Fibroblast of lung (primary cell): ENCODE data around the gene SMC3. TPM values are rescaled to one million over a fixed set of nuclear protein-coding genes. Genes with fewer than 3 reads are reported as not detected.

Experiments used
- DNase-seq, 2 donors: peaks; one replicate each; pipeline versions ENCODE4 v3.0.0 to v3.0.0-alpha.2; 2010; ENCODE audit warnings: low read depth in 2 of 2
- H2AFZ ChIP-seq: 2 replicates; pipeline ENCODE4 v1.5.1; 2012; ENCODE audit warnings: low read length, control low read depth, inconsistent platforms
- H3K27ac ChIP-seq: 2 replicates; pipeline ENCODE4 v1.5.1; 2011; ENCODE audit warnings: low read length, control low read depth; ENCODE audit not compliant: insufficient read depth
- H3K27me3 ChIP-seq: 2 replicates; pipeline ENCODE4 v1.5.1; 2011; ENCODE audit warnings: mild to moderate bottlenecking, low read length; ENCODE audit not compliant: control insufficient read depth, insufficient read depth
- H3K36me3 ChIP-seq: 2 replicates; pipeline ENCODE4 v1.5.1; 2011; ENCODE audit warnings: low read length; ENCODE audit not compliant: control insufficient read depth, insufficient read depth
- H3K4me1 ChIP-seq: 2 replicates; pipeline ENCODE4 v1.5.1; 2011; ENCODE audit warnings: low read length; ENCODE audit not compliant: control insufficient read depth, insufficient read depth; ENCODE audit errors: extremely low read depth
- H3K4me2 ChIP-seq: 2 replicates; pipeline ENCODE4 v1.5.1; 2011; ENCODE audit warnings: low read length, control low read depth; ENCODE audit not compliant: insufficient read depth; ENCODE audit errors: extremely low read depth
- H3K4me3 ChIP-seq, 4 experiments: fragments of 200-600 bp in 1 of 4; sonication (generic) in 1 of 4; replicated peaks in 1 of 4; 2 replicates each; pipeline ENCODE4 v1.5.1; 2011 to 2016; ENCODE audit warnings: low read length in 4 of 4, low read depth in 3 of 4, mild to moderate bottlenecking in 3 of 4, control low read depth in 2 of 4, inconsistent platforms in 1 of 4, mixed read lengths in 1 of 4; ENCODE audit not compliant: insufficient read depth in 1 of 4; ENCODE audit errors: control extremely low read depth in 1 of 4
- H3K79me2 ChIP-seq: 2 replicates; pipeline ENCODE4 v1.5.1; 2012; ENCODE audit warnings: mild to moderate bottlenecking, low read length, inconsistent platforms; ENCODE audit not compliant: control insufficient read depth, insufficient read depth
- H3K9ac ChIP-seq: 2 replicates; pipeline ENCODE4 v1.5.1; 2011; ENCODE audit warnings: mild to moderate bottlenecking, low read length, control low read depth; ENCODE audit not compliant: insufficient read depth
- H3K9me3 ChIP-seq: 2 replicates; pipeline ENCODE4 v1.5.1; 2012; ENCODE audit warnings: low read depth, low read length; ENCODE audit not compliant: control insufficient read depth, insufficient read depth
- H4K20me1 ChIP-seq: 2 replicates; pipeline ENCODE4 v1.5.1; 2011; ENCODE audit warnings: low read length; ENCODE audit not compliant: control insufficient read depth, insufficient read depth; ENCODE audit errors: extremely low read depth
- EZH2 ChIP-seq: IDR thresholded peaks from 2 replicates; pipeline ENCODE4 v1.5.1; 2012; ENCODE audit warnings: low read length, control low read depth, mild to moderate bottlenecking; ENCODE audit errors: missing control alignments
- polyA plus RNA-seq, 2 donors: library from polyadenylated mRNA; depleted of rRNA in 1 of 2; stranded (reverse) in 1 of 2; unstranded in 1 of 2; fragments of >200 nt; gene quantifications; 2 replicates each; pipeline ENCODE4 v1.2.1, GENCODE V29; 2011 to 2012; ENCODE audit warnings: missing spikeins in 1 of 2
- total RNA-seq: library from RNA; depleted of rRNA; stranded (reverse); fragments of >200 nt; gene quantifications from 2 replicates; pipeline ENCODE4 v1.2.1, GENCODE V29; 2014
- TF ChIP-seq, protein P1 (sequence below), 2 donors: IDR thresholded peaks in 1 of 2; conservative IDR thresholded peaks in 1 of 2; 1 replicate in 1 of 2; 2 replicates in 1 of 2; pipeline ENCODE4 v1.5.1; 2011 to 2012; ENCODE audit warnings: low read length in 2 of 2, control low read depth in 1 of 2, inconsistent platforms in 1 of 2, low read depth in 1 of 2, mild to moderate bottlenecking in 1 of 2

The SMC3 gene
- total and polyA plus RNA-seq, 2 donors (not counting 1 experiment from before 2014, with no cell fraction given) = 25.9 to 31.9 TPM

DNA sequence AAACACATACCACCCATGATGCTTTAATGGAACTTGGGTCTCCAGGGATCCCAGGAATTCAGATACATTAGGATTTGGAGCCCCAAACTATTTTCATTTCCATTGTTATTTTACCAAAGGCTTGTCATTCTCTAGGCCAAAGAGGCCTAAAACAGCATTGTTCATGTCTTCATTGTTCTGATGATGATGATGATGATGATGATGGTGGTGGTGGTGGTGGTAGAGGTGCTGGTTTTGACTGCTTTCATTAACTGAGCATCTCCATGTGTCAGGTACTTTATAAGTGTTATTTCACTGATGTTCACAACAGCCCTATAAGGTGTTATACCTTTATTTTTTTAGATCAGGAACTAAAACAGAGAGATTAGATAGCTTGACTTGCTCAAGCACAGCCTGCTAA lies 64.4 kb downstream of the SMC3 start:
- no peak overlapping the region for H3K9ac ChIP-seq
- H3K27ac ChIP-seq = no peak overlapping the region
- no peaks in the 10 kb centered on the region for H3K9me3 ChIP-seq
- H3K4me2 ChIP-seq = no peak overlapping the region
- H3K4me3 ChIP-seq = no peak overlapping the region
- no peak overlapping the region for H2AFZ ChIP-seq
- H3K27me3 ChIP-seq = peaks cover 2% of the 10 kb centered on the region
- no peaks in the 10 kb centered on the region for H3K36me3 ChIP-seq
- TF ChIP-seq, protein P1, sequence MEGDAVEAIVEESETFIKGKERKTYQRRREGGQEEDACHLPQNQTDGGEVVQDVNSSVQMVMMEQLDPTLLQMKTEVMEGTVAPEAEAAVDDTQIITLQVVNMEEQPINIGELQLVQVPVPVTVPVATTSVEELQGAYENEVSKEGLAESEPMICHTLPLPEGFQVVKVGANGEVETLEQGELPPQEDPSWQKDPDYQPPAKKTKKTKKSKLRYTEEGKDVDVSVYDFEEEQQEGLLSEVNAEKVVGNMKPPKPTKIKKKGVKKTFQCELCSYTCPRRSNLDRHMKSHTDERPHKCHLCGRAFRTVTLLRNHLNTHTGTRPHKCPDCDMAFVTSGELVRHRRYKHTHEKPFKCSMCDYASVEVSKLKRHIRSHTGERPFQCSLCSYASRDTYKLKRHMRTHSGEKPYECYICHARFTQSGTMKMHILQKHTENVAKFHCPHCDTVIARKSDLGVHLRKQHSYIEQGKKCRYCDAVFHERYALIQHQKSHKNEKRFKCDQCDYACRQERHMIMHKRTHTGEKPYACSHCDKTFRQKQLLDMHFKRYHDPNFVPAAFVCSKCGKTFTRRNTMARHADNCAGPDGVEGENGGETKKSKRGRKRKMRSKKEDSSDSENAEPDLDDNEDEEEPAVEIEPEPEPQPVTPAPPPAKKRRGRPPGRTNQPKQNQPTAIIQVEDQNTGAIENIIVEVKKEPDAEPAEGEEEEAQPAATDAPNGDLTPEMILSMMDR (conservative IDR thresholded peaks at IDR 0.05 in 1 of 2, IDR thresholded peaks at IDR 0.05 in 1 of 2; ENCODE audit: low read depth in 1 of 2, low read length in 2 of 2) = no peak
- TF ChIP-seq EZH2 = no peak
- H3K79me2 ChIP-seq = no peaks in the 10 kb centered on the region
- no peak for DNase-seq
- H3K4me1 ChIP-seq = no peaks in the 10 kb centered on the region
- H4K20me1 ChIP-seq = no peaks in the 10 kb centered on the region

- Histone ChIP-seq H3K27me3 (peaks cover 2% of the 10 kb centered on the region), H2AFZ (no peak overlapping the region), H3K4me3 (no peak overlapping the region), H3K4me2 (no peak overlapping the region), H3K9me3 (no peaks in the 10 kb centered on the region), H3K9ac (no peak overlapping the region), H4K20me1 (no peaks in the 10 kb centered on the region), H3K4me1 (no peaks in the 10 kb centered on the region), H3K36me3 (no peaks in the 10 kb centered on the region), H3K79me2 (no peaks in the 10 kb centered on the region), H3K27ac (no peak overlapping the region)
- TF ChIP-seq, protein P1 (conservative IDR thresholded peaks at IDR 0.05 in 1 of 2, IDR thresholded peaks at IDR 0.05 in 1 of 2; ENCODE audit: low read depth in 1 of 2, low read length in 2 of 2) = no peak
- TF ChIP-seq EZH2 = no peak
- DNase-seq = no peak
Measured at GRCh38 chr10:110632591-110633215, 65.2 kb downstream of the SMC3 start.

DNA sequence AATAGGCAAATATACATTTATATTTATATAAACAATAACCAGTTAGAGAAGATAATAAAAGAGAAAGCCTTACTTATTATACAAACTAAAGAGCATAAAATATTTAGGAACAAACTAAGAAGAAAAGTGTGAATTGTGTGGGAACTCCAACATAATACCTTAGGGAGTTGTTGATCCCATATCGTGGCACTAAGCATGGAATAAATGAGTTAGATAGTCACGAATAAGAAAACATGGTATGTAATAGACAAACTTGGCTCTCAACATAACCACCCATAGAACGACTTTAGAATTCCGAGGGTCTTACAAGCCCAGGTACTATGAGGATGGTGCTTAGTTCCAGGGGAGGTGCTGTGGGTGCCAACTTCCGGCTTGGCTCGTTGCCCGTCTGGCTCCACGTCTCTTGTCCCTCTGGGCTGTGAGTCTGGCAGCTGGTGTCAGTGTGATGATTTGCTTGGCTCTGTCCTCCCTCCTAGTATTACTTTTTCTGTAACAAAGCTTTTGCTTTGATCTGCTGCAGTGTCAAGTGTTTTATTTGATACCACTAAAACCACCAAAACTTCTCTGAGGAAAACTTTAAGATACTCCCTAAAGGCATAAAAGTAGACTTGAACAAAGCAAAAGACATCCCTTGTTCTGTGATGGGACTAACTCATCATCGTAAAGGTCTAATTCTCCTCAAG lies 67.2 kb downstream of the SMC3 start:
- no peak overlapping the region for H3K4me2 ChIP-seq
- no peaks in the 10 kb centered on the region for H3K79me2 ChIP-seq
- no peak for DNase-seq
- no peaks in the 10 kb centered on the region for H4K20me1 ChIP-seq
- H3K4me1 ChIP-seq = no peaks in the 10 kb centered on the region
- no peaks in the 10 kb centered on the region for H3K27me3 ChIP-seq
- no peak for TF ChIP-seq EZH2
- TF ChIP-seq, protein P1 (conservative IDR thresholded peaks at IDR 0.05 in 1 of 2, IDR thresholded peaks at IDR 0.05 in 1 of 2; ENCODE audit: low read depth in 1 of 2, low read length in 2 of 2) = no peak
- H3K27ac ChIP-seq = no peak overlapping the region
- no peak overlapping the region for H2AFZ ChIP-seq
- no peaks in the 10 kb centered on the region for H3K36me3 ChIP-seq
- no peak overlapping the region for H3K9ac ChIP-seq
- H3K9me3 ChIP-seq = no peaks in the 10 kb centered on the region
- no peak overlapping the region for H3K4me3 ChIP-seq
